Stimulated activated CD8-positive, alpha-beta memory T cell treated with anti-CD3 and anti-CD28 coated beads, Interleukin-12 subunit alpha, Interleukin-12 subunit beta, amount 100 ng/mL, for 1 hour (primary cell): ENCODE results near the gene ERCC3.
"Not testable (repeated sequence)": the region's sequence is repeated elsewhere in the genome, so short reads cannot be mapped to it uniquely, and the experiment has no call there.

ENCODE experiments used
- DNase-seq: peaks from one replicate; pipeline ENCODE4 v3.0.0-alpha.2; 2020; ENCODE audit warnings: low read depth

The ERCC3 gene

DNA sequence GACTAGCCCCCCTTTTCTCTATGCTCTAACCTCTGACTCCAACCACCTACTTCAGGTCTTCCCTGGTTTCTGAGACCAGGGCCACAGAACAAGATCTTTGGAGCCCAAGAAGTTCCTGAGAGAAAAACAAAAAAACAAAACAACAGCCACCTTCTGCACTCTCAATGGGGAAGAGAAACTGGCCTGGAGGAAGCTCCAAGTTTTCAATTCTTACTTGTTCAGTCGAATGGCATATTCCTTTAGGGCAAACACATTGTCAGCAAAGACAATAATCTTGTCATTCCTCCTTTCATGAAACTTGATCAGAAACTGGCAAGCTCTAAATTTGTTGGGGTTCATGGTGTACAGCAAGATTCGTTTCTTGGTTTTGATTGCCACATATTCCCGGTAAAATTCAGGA, 15.0 kb downstream of the ERCC3 start:
- no peak for DNase-seq

DNA sequence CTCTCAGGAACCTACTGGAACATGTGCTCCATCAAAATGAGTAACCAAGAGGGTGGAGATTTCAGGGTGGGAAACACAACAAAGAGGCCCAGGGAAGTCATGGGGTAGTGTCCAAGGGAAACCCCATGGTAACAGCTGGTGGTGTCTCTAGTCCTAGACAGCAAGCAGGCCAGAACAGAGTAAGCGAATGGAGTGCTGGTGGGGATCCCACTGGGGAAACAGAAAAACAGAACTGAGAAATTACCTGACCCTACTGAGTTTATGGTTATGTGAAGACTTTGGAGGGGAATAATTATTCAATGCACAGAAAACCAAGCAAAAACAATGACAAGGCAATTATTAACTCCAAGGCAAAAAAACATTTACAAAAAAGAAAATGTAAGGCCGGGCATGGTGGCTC, 16.9 kb downstream of the ERCC3 start:
- DNase-seq: no peak

DNA sequence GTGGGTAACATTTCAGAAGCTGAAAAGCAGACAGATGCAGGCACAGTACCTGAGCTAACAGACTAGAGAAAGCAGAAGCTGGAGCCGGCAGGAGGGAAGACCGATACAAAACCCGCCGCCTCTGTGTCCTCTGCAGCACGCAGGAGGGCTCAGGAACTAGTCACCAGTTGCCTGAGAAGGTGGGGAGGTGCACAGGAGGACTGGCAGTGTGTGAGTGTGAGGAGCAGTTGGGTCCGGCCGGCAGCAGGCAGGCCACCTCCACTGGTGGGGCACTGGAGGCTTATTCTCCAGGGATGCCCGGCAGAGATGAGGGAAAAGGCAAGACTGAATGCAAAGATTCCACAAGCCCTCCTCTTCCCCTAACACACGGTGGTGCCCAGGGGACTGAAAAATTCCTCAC, 18.2 kb downstream of the ERCC3 start:
- no peak for DNase-seq

DNA sequence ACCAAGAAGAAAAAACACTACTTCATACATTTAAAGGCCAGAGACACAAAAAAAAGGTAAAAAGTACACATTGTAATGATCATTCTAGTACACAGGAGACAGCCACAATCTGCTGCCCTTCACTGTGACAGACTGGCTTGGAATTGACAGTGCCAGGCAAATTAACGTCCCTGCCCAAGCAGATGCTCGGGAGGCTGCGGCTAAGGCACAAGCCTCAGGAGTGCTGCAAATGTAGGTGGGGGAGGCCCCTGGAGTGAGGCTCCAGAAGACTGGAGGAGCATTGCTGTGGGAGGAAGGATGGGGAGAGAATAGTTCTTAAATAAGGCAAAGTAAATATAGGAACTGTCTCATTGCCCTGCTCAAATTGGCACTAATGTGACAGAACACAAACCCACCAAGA, 18.6 kb downstream of the ERCC3 start:
- no peak for DNase-seq

DNA sequence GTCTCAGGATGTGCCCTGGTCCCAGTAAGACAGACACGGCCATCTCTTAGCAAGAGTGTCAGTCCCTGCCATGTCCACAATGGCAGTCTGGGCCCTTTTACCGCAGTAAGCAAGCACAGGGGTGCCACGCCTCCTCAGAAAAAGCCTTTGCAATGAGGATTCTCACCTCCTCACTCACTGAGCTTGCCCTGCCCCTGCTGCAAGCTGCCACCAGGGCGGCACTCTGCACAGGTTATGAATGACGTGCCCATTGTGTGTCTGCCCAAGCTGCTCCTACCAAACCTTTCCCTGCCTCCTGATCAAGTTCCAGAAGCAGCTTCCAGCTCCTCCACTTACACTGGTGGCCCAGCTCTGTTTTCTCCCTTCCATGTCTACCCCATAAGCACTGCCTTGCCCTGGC, 23.3 kb downstream of the ERCC3 start:
- DNase-seq: no peak

DNA sequence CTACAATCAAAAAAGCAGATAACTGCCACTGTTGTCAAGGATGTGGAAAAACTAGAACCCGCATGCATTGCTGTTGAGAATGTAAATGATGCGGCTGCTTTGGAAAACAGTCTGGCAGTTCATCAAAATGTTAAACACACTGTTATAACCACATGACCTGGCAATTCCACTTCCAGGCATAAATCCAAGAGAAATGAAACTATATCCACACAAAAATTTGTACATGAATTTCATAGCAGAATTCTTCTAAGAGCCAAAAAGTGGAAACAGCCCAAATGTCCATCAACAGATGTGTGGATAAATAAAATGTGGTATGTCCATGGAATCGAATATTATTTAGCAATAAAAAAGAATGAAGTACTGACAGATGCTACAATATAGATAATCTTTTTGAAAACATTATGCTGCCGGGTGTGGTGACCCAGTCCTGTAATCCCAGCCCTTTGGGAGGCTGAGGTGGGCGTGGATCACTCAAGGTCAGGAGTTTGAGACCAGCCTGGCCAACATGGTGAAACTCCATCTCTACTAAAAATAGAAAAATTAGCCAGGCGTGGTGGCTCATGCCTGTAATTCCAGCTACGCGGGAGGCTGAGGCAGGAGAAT, 32.0 kb downstream of the ERCC3 start:
- no peak for DNase-seq

DNA sequence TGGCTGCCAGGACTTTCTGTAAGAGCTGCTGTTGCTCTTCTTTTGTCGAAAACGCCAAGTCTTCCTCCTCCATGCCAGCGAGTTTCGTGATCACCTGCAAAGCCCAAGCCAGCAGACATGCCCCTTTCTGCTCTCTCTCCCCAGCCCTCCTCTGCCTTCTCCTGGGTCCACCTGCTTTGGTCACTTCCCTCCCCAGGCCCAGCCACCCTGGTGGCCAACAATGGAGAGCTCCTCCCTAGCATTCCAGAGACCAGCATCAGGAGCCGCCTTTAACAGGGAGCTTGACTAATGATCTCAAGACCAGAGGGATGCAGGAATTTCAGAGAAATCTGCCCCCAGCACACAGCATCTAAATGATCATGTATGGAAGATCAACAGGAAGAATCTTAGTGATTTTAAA, 34.6 kb downstream of the ERCC3 start:
- DNase-seq: no peak

DNA sequence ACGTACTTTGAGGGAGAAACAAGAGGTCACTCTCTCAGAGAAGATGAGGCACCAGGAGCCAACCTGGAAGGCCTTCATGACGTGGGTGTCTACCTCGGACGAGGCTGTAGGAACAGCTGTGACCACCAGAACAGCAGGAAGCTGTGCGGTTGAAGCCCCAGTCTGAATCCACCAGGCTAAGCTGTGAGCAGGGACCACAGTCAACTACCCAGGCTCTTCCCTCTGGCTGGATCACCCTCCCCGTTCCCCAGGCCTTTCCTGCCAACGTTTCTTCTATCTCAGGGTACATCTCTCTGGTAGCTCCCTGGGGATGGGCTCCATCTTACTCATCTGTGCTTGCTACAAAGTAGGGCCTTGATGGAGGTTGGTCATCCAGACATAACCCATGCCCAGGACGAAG, 37.1 kb downstream of the ERCC3 start:
- DNase-seq: no peak

DNA sequence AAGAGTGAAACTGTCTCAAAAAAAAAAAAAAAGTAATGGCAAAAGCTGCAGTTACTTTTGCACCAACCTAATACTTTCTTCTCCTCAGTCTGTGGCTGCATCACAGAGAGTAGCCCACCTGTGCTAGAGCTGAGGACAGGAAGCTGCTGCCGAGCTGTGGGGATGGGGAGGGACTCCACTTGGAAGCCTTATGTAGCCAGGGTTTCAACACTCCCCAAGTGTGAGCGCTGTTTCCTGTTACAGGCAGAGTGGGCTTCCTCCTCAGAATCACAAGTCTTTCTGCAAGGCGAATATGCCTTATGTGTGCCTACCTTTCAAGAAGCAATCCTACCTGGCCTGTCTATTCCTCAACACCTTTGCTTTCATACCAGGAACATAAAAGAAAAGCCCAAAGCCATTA, 37.6 kb downstream of the ERCC3 start:
- DNase-seq: no peak

DNA sequence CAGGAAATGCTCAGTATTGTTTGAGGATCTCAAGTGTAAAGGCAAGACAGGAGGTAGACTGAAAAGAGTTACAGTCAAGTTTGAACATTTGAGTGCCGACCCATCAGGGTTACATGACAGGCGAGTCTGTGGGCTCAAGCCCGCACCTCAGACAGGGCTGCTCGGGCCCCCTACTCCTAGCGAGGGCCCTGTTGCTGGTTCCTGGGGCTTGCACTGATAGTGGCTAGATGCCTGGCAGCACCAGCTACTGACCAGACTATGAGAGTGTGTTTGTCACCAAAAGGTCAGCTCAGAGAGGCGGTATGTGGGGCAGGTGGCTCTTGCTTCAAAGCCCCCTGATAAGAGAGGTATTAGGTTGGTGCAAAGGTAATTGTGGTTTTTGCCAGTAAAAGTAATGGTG, 38.2 kb downstream of the ERCC3 start:
- DNase-seq: no peak

DNA sequence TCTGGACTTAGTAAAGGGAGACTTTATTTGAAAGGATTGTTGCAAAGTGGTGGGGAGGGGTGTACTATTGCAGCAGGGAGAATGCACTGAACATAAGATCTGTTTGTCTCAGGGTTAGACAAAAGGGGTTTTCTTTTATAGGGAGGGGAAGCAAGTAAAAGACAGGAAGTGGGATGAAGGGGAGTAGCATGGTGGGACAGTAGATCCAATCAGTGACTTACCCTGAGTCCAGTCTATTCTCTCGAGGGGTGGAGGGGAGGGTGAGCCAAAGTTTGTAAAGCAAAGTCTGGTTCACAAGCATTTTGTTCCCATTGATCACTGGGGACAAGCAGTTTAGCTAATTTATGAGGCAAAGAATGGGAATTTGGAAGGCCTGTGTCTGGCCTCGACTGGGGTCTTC, 38.8 kb downstream of the ERCC3 start:
- no peak for DNase-seq

DNA sequence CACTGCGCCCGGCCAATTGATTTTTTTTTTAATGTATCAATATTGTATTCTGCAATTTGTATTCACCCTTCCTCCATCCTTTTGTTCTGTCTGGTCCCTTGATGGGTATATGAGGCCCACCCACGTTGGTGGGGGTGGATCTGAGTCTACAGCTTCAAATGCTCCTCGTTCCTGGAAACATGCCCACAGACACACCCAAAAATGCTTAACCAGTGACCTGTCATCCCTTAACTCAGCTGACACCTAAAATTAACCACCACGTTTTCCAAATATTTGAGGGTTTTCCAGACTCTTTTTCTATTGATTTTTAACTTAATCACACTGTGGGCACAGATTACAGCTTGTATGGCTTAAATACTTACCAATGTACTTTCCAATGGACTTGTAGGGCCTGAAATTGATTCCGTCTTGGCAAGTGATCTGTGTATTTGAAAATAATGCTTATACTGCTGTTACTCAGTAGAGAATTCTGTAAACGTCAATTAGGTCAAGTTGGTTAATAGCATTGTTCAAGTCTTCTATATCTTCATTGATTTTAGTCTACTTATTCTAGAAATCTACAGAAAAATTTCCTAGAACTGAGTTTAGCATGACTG, 39.5 kb downstream of the ERCC3 start:
- no peak for DNase-seq

DNA sequence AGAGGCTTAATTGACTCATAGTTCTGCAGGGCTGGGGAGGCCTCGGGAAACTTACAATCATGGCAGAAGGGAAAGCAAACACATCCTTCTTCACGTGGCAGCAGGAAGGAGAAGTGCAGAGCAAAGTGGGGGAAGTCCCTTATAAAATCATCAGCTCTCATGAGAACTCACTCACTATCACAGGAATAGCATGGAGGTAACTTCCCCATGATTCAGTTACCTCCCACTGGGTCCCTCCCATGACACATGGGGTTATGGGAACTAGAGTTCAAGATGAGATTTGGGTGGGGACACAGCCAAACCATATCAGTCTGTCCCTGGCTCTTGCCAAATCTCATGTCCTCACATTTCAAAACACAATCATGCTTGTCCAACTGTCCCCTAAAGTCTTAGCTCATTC, 52.8 kb downstream of the ERCC3 start:
- DNase-seq: not testable (repeated sequence)

DNA sequence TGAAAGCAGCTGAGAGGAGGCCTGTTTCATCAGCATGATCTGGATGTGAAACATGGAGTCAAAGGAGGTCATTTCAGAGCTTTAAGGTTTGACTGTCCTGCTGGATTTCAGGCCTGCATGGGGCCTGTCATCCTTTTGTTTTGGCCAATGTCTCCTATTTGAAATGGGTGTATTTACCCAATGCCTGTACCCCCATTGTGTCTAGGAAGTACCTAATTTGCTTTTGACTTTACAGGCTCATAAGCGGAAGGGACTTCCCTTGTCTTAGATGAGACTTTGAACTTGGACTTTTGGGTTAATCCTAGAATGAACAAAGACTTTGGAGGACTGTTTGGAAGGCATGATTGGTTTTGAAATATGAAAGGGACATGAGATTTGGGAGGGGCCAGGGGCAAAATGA, 54.5 kb downstream of the ERCC3 start:
- no peak for DNase-seq

DNA sequence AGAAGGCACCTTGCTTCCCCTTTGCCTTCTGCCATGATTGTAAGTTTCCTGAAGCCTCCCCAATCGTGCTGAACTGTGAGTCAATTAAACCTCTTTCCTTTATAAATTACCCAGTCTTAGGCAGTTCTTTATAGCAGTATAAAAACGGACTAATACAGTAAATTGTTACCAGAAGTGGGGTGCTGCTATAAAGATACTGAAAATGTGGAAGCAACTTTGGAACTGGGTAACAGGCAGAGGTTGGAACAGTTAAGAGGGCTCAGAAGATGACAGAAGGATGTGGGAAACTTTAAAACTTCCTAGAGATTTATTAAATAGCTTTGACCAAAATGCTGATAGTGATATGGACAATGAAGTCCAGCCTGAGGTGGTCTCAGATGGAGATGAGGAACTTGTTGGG, 56.2 kb downstream of the ERCC3 start:
- not testable (repeated sequence) for DNase-seq

DNA sequence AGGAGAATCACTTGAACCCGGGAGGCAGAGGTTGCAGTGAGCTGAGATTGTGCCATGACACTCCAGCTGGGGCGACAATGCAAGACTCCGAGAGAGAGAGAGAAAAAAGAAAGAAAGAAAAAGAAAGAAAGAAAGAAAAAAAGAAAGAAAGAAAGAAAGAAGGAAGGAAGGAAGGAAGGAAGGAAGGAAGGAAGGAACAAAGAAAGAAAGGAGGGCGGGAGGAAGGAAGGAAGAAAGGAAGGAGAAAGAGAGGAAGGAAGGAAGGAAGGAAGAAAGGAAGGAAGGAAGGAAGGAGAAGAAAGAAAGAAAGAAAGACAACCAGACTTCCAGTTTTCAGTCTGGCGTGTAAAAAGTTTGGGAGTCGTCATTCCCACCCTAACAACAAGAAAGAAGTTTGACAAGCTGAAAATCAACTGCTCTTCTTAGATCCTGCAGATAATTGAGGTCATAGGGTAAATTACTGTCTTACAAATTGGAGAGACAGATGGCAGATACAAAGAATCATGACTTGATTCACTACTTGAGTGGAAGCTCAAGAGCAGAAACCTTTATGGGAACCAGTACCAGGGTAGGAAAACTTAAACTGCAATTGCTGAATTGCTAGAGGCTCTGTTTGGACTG, 58.8 kb downstream of the ERCC3 start:
- DNase-seq: no peak

DNA sequence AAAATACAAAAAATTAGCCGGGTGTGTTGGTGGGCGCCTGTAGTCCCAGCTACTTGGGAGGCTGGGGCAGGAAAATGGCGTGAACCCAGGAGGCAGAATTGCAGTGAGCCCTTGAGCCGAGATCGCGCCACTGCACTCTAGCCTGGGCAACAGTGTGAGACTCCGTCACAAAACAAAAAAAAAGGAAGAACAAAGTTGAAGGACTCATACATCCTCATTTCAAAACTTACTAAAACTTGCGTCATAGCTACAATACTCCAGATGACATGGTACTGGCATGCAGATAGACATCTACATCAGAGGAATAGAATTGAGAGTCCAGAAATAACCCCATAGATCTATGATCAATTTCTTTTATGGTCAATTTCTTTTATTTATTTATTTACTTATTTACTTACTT, 60.2 kb downstream of the ERCC3 start:
- no peak for DNase-seq

DNA sequence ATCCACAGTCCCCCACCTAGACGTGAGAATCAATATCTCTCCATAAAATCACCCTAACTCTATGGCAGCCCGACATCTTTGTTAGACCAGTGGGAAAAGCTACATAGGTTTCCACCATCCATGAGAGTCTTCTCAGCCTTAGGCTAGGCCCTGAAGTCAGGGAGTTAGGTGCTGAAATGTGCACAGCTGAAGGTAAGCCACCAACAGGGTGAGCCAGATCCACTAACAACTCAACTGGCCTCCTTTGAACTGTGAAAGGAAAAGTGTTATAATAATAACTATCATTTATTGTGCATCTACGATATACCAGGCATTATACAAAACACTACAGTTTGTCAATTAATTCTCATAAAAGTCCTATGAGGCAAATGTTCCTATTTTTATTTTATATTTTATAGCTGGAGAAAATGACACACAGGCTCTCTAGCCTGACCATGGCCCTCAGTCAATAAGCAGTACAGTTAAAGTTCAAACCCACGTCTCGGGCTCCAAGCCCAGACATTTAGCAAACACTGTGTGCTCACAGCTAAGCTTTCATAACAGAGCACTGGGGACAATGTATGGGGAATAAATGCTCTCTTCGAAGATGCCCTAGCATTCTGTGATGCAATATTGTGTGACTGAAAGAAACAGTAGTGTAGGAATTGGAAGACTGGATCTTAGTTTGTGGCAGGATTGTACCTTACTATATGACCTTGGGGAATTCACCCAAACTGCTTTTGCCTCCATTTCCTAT, 62.6 kb downstream of the ERCC3 start:
- no peak for DNase-seq

DNA sequence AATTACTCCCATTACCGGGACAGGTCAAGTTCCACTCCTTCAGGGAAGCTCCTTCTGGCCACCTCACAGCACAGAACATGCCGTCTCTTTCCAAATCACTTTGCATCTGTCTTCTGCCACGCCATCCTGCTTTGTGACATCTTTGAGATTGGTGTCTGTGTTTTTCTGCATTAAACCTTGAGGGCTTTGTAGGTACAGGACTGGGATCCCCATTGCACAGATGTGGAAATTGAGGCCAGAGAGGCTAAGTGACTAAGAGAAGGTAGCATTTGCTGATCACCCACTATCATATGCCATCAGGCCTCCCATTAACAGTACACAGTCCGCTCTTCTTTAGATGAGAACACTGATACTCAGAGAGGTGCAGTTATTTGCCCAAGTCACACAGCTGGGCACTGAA, 64.4 kb downstream of the ERCC3 start:
- no peak for DNase-seq

DNA sequence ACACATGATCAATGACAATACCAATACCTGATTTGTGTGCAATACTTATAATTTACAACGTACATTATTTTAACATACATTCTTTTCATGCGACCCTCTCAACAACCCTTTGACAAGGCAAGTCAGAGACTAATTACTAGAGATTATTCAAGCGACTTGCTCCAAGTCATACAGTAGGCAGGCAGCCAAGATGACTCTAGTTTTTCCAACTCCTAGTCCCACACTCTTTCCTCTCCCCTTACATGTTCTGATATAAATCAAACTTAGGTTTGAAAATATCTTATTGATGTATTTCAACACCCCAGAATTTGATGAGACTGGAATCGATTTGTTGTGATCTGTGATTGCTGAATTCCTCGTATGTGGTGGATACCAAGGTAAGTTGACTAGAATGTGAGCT, 65.8 kb downstream of the ERCC3 start:
- no peak for DNase-seq

DNA sequence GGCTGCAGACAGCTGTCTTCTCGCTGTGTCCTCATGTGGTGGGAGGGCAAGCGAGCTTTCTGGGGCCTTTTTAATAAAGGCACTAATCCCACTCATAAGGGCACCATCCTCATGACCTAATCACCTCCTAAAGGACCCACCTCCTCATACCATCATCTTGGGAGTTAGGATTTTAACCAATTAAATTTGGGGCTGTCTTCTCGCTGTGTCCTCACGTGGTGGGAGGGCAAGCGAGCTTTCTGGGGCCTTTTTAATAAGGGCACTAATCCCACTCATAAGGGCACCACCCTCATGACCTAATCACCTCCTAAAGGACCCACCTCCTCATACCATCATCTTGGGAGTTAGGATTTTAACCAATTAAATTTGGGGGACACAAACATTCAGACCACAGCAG, 66.7 kb downstream of the ERCC3 start:
- DNase-seq: not testable (repeated sequence)

DNA sequence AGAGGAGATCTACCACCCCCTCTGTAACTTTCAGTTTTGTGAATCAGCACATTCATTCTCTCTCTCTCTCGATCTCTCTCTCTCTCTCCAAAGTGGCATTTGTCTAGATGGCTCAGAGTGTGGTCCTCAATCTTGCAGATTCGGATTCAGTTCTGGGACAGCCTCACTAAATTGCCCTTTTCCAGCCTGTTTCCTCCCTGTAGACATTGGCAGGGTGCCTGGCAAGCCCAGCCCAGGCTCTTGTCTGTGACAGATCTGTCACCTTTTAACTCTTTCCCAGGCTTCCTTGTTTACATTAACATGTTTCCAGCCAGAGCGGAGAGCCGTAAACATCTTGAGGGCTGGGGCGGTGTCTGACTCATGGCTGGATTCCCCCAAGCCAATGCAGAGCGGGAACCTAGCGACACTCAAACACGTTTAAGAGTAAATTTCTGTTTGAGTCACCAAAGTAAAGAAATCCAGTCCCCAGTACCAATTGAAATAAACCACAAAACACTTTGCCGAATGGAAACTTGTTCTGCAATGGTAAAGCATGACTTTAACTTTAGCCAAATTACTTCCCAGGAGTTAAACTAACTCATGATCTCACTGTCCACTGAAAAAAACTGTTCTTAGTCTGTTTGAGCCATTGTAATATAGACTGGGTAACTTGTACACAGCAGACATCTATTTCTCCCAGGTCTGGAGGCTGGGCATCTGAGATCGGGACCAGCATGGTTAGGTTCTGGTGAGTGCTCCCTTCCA, 67.3 kb downstream of the ERCC3 start:
- no peak for DNase-seq

DNA sequence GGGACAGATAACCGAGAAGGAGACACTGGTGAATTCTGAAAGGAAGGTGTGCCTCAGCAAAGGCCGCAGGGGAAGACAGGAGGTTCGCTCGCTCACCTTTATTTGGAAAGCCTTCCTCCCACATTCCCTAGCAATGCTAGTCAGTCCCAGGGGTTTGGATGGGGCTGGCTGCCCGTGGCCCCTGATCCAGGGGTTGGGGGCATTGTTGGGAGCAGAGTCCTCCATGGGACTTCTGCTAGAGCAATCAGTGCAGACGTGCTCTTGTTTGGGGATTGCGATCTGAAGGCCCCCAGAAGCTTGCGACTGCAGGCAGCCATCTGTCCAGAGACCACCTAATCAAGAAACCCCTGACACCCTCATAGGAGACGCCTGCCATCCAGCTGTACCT, 67.8 kb downstream of the ERCC3 start:
- DNase-seq: no peak
